NCI-H2081 treated with DMSO at 0.1 percent for 48 hours (cell line): ENCODE measurements around the gene RPL14.

Source experiments
- DNase-seq: peaks from one replicate; lab custom pipeline; 2025; lab: John Stamatoyannopoulos, UW

RPL14 gene

DNA sequence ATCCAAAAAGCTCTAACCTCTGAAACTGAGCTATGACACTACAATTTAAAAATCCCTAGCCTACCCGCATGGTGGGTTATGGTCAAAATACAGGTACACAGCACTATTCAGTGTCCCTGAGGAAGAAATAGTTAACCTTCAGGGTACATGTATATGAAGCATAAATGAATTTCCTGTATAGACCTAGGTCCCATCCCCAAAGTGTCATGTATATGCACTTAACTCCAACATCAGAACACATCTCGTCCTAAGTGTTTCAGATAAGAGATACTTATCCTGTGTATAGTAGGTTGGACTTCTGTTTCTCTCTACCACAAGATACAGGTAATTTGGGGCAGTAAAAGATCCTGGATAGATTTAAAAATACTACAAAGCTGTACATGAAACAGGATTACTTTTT is 6.4 kb downstream of the RPL14 start:
- no peak for DNase-seq

DNA sequence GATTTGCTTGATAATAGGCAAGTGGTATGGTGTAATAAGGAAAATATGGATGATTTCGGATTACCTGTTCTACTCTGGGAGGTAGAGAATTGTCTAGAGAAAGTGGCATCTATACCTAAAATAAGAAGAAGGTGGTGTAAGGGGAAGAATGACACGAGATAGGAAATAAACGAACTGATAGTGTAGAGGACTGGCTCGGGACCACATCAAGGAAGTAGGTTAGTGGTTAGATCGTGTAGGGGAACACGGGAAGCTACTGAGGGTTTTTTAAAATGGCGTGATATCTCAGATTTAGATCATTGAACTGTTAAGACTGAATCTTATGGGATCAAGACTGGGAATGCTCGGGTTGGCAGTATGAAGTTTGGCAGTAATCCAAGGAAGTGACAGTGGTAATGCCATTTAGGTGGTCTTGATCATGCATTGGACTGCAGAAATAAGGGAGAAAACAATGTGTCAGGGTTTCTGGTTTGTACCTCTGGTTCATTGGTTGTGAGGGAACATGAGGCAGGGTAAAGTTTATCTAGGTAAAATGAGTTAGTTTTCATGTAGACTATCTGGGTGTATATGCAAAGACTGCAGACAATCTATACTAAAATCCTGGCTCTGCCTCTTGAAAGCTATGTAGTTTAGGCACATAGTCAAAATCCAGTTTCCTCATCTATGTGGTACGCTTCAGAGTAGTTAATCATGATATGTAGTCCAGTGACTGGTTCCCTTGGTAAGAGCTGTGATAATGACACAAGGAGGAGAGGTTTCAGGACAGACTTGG is 7.4 kb downstream of the RPL14 start:
- DNase-seq: no peak

DNA sequence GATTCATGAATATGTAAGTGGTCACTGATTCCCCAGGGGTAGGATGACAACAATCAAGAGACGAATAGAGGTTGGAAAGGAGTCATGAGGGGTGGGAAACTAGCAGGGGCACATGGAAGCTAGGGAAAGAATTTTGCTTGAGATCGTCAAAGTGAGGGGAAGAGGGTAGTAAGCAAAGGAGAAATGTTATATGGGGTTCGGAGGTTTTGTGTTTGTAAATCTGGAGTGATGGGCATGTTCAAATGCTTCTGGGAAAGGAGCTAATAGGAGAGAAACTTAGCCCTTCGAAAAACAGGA is 7.9 kb downstream of the RPL14 start:
- no peak for DNase-seq

DNA sequence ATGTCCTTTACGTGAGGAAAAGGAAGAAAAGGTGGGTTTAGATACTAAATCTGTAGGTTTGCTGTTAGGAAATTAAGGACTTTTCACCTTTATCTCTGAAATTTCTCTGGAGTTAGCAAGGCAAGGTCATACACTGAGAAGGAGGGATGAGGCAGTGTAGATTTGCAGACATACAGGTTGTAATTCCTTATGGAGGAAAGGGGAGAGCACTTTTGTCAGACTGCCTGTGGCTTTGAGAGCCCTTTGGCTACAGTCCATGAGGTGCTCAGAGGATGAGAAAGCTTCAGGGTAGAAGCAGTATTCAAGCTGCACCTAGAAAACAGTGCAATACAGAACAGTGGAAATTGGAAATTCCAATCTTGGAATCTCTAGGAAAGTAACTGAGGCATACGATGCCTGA is 8.3 kb downstream of the RPL14 start:
- no peak for DNase-seq

DNA sequence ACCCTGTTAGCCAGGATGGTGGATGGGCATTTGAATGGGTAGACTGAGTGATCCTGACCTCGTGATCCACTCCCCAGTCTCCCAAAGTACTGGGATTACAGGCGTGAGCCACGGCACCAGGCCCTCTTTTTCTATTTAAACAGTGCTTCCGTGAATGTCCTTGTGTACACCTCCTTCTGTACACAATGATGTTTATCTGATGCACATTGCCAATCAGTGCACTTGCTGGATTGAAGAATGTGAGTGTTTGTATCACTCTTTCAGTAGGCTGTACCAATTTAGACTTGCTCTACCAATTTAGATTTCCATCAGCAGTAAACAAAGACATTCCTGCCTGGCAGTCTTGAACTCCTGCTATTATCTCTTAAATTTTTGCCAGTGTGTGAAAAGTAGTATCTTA is 10.9 kb downstream of the RPL14 start:
- no peak for DNase-seq

DNA sequence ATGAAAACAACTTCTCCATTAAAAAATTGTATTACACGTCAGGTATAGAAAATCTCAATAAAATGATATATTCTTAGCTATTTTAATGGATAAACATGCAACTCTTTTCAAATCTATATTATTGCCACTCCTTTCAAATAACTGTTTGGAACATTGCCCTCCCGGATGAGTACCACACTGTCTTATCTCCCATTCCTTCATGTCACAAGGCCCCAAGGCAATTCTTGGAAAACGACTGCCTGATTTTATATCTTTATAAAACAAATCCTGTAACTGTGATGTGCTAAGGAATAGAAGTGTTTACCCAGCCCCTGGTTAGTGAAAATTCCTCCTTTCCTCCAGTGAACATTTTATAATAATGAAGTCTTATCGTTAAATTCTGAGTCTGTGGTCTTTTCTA is 13.6 kb downstream of the RPL14 start:
- no peak for DNase-seq

DNA sequence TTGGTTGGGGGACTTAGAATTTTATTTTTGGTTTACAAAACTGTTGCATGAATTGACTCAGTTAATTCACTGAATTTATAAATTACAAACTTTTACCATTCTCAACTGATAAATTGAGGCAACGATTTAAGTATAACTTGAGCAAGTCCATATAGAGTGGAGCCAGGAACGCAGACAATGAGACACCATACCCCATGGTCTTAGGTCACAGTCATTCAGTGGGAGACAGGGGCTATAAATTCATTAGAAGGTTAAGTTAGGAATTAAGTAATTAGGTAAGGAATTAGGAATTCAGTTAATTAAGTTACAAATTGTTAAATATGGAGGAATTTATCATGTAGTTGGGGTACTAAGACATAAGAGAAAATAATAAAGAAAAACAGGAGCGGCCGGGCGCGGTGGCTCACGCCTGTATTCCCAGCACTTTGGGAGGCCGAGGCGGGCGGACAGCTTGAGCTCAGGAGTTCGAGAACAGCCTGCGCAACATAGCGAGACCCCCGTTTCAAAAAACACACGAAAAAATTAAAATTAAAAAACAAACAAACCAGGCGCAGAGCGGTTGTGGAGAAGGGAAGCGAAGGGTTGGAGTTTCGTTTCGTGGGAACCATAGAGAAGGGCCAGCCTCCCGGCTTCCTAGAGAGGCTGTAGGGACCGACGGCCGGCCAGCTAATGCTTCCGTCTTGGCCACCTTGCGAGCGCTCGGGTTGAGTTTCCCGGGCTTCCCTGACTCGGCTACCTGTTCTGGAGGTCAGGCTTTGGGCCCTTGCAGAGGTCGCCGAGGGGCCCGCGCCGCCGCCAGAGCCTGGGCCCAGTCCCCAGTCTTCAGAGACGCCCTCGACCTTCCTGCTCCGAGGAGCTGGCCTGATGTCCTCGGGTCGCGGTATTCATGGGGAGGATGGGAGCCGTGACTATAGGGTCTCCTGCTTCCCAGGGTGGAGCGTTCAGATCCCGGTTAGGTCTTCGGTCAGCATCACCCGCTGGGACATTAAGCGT is 19.6 kb downstream of the RPL14 start, which contains the start of gene ZNF619:
TSS of gene ZNF619 (plus strand) at position 645 of the 993 bp plus-strand sequence. CDS start 858 bp downstream, outside the sequence.
- DNase-seq: no peak

DNA sequence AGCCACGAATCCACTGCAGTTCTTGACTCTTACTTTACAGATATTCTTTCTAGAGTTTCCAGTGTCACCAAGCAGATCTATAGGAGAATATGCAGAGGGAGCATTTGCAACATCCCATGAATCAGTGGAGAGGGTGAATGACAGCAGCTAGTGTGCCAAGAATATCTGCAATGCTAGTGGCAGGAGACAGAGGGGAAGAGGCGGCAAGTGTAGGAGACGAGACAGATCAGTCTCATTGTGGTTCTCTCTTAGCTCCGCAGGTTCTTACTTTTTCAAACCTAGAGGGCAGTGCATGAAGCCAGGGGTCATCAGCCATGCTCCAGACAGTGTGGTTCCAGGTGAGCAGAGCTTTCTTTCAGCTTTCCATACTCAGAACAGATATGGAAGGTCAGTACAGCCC is 20.5 kb downstream of the RPL14 start:
- no peak for DNase-seq

DNA sequence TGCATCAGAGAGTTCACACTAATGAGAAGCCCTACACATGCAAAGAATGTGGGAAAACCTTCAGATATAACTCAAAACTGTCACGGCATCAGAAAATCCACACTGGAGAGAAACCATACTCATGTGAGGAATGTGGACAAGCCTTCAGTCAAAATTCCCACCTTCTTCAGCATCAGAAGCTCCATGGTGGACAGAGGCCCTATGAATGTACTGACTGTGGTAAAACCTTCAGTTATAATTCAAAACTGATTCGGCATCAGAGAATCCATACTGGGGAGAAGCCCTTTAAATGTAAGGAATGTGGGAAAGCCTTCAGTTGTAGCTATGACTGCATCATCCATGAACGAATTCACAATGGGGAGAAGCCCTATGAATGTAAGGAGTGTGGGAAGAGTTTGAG is 30.0 kb downstream of the RPL14 start:
- DNase-seq: no peak

DNA sequence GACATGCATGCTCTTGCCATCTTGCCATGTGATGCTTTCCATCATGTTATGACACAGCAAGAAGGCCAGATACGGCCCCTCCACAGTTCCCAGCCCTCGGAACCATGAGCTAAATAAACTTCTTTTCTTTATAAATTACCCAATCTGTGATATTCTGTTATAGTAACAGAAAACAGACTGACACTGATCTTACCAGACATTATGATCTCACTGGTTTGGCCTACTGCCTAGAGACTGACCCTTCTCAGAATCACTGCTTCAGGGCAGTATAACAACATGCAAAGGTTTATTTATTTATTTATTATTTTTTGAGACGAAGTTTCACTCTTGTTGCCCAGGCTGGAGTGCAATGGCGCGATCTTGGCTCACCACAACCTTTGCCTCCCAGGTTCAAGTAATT is 33.8 kb downstream of the RPL14 start:
- DNase-seq: no peak

DNA sequence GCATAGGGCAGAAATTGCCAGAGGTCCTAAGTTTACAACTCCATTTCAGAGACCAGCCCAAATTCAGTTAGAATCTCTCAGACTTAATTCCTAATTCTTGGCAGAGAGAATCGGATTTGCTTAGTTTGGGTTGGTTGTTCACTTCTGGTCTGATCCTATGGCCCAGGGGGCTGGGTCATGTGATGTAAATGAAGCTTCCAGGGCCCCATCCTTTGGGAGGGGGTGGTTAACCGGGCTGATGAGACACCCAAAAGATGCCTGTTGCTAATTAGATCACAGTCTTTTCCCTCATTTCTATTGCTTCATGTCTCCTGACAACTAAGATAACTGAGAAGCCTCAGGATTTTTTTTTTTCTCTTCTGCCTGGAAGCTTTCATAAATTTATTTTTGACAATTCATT is 37.6 kb downstream of the RPL14 start:
- DNase-seq: no peak

DNA sequence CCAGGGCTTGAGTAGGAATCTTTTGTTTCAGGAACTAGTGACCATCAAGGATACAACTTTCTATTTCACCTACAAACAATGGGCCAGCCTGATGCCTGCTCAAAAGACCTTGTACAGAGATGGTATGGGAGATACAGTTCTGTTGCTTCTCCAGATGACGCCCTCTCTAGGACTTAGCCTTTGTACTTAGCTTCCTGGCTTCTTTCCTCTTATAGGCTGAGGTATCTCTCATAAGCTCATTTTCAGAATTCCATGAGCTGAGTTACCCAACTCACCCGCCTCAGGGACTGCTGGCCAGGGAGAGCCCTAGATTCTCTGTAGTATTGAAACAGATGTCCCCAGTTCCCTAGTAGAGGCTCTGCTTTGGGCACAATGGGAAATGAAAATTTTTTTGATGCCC is 40.1 kb downstream of the RPL14 start:
- no peak for DNase-seq

DNA sequence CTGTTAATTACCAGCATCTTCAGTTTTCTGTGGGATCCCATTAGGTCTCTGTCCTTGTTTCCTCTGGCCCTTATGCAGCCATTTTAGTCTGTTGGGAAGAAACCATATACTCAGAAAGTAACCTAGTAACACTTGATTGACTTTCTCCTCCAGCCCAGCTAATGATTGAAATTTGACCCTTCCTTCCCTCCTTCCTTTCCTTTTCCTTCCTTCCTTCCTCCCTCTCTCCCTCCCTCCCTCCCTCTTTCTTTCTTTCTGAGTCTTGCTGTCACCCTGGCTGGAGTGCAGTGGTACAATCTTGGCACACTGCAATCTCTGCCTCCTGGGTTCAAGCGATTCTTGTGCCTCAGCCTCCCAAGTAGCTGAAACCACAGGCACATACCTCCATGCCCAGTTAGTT is 42.8 kb downstream of the RPL14 start:
- DNase-seq: no peak

DNA sequence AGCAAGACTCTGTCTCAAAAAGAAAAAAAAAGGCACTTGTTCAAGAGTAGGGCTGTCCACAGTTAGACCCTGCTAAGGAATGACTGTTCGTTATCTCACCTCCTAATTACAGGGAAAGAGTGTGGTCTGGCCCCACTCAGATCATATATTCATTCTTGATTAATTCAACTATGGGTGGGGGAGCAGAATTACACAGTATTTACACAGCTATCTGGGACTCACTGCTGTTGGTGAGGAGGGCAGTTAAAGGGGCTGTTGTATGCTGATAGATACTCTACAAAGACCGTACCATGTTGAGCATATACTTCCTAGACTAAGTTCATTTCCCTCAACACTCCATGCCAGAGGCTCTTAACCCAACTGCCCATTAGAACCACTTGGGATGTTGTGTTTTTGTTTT is 44.9 kb downstream of the RPL14 start:
- DNase-seq: no peak

DNA sequence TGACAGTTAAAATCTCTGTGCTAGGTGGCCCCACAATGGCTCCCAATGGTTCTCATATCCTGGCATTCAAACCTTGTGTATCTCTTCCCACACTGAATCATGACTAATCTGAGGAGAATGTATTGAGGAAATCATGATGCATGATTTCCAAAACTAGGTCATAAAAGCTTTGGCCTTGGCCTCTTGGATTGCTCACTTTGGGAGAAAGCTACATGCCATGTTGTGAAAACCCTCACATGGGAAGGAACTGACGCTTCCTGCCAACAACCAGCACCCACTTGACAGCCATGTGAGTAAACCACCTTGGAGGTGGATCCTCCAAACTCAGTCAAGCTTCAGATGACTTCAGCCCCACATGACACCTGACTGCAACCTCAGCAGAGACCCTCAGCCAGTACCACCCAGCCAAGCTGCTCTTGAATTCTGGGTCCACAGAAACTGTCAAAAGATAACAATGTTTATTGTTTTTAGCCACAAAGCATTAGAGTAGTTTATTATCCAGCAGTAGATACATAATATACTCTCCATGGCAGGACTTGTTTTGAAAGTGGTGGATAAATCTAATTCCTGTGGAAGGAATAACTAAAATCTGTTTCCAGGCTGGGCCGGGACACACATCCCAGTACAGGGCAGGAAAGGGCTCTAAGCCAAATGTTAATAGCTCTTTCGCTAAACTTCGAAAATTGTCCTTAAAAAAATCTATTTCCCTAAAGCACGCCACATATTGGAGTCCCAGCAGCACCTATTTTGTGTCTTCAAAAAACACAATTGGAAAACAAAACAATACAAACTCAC is 47.7 kb downstream of the RPL14 start:
- DNase-seq: no peak

DNA sequence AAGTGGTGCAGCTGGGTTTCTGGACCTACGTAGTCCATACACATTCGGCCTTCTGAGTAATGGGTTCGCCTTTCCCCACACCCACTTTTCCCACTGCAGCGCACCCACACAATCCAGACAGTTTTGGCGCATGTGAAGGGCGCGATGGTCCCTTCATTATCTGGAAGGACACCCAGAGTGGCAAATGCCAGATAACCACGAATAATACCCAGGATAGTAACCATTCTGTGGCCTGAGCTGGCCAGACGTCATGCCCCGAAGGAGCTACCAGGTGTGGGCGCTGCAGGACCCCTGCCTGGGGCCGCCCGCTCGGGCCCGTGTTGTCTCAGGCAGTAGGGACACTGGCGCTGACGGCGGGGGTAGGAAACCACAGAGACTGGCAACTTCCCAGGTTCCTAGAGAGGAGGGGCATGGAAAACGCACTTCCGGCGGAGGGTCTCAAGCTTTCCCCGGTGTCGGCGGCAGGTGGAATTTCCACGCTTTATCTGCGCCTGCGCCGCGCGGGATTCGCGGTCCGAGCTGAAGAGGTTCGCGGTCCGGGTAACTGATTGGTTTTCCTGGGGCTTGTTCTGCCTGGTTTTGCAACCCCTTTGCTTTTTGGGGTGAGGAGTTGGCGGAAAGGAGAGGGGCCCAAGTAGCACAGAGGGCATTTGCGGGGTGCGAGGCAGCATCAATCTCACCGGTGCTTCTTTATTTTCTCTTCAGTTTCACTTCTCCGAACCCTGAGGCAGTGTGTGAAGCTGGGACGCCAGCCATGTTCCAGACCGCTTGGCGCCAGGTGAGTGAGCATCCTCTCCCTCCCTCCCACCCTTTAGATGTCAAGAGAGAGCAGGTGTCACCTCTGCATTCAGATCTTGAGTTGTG is 48.7 kb downstream of the RPL14 start, which contains the start of gene ZNF620:
TSS of gene ZNF620 (plus strand) at position 441 of the 864 bp plus-strand sequence. CDS start at position 755, 314 bp downstream.
- peak; percentile 12 for DNase-seq

DNA sequence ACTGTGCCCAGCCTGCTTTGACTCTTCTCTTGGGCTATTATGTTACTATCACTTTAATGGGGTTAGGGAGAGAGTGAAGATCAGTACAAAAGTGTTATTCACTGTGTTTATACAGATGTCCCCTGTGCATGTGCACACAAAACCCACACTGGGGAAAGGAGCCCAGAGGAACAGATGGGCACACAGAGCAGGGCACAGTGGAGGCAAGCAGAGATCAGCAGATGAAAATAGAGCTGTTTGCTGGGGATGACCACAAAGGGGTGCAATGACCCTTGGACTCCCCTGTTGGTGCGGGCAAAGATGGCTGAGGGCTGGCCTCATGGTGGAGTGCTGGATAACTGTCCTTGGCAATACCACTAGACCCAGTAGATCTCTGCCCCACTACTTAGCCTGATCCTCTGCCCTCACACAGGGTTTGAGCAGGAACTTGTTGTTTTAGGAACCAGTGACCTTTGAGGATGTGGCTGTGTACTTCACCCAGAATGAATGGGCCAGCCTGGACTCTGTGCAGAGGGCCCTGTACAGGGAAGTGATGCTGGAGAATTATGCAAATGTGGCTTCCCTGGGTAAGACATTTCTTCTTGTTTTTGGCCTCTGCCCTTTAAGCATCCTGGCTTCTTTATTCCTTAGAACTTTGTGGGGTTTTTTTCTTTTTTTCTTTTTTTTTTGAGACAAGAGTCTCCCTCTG is 54.0 kb downstream of the RPL14 start:
- no peak for DNase-seq

DNA sequence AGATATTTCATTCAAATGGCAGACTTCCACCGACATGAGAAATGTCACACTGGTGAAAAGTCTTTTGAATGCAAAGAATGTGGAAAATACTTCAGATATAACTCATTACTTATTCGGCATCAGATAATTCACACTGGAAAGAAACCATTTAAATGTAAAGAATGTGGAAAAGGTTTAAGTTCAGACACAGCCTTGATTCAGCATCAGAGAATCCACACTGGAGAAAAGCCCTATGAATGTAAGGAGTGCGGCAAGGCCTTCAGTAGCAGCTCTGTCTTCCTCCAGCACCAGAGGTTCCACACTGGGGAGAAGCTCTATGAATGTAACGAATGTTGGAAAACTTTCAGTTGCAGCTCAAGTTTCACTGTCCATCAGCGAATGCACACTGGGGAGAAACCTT is 59.1 kb downstream of the RPL14 start:
- no peak for DNase-seq

DNA sequence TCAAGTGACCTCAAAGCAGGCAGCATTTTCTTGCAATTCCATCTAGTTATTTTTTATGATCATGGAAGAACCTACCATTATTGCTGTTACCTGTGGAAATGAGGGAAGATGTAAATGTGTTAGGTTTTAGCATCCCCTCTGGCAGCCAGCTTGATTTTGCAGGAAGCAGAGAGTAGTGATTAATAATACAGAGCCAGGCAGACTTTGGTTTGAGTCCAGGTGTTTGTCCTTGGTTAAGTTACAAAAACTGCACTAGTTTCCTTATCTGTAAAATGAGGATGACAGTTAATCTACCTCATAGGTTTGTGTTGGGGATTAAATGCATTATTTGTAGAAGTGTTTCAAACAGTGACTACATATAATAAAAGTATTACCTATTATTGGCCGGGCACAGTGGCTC is 60.9 kb downstream of the RPL14 start:
- DNase-seq: no peak
